Esophagus mucosa (tissue), 1 donor: ENCODE data around the gene PCDHGB2. TPM values are rescaled to one million over a fixed set of nuclear protein-coding genes. Genes with fewer than 3 reads are reported as not detected.
"Not testable (repeated sequence)": the region's sequence is repeated elsewhere in the genome, so short reads cannot be mapped to it uniquely, and the experiment has no call there.

ENCODE experiments used
- ATAC-seq: fragments of 200-7000 bp; cut with Tn5 transposase; one replicate; pipeline ENCODE4 v1.9.1; 2020
- total RNA-seq: library from RNA; stranded (reverse); gene quantifications from one replicate; pipeline ENCODE4 v1.2.4, GENCODE V29; 2023
- donor health status: DM: yes; HTN: yes; CAD: no.

Gene PCDHGB2
- 1.2 TPM for total RNA-seq

- no peak for ATAC-seq
These were observed at the start of gene PCDHGB2 for GRCh38 chr5:141359790-141360426. PCDHGB2 (plus strand) TSS chr5:141359994; CDS start chr5:141360136, 142 bp downstream.

DNA sequence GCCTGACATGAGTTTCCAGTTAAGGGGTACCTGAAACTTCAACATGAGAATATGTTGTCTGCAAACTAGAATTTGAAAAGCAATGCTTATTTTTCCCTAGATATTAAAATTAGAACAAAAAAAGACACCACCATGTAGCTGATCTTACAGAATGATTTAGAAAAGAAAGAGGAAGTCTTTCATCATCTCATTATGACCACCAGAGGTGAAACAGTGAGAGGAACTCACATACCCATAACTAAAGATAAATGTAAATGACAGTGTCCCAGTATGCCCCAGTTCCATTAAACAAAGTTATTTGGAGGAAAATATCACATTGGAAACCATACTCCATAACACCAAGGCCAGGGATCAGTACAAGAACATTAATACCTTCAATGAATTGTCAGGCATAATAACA is 46.1 kb upstream of the PCDHGB2 start:
- ATAC-seq, result no peak

- not testable (repeated sequence) for ATAC-seq
These were observed 42.8 kb upstream of the PCDHGB2 start for GRCh38 chr5:141316963-141317362.

GRCh38 chr5:141319202-141319601 is 40.6 kb upstream of the PCDHGB2 start:
- no peak for ATAC-seq

DNA sequence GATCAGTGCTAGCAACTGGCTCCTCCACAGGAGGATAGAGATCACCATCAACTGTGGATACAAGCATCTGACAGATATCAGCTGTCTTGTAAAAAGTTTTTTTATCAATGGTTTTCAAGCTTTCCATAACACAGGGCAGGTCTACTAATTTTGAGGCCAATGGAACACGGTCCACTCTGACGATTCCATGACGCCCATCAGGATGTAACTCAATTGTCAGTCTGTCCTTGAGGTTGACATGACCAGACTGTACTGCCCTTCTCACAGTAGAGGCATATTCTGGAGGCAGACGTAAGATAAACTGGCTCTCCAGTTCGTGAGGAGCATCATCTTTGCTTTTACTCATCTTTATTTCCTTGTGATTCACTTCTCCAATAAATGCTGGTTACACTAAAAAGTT is 40.1 kb upstream of the PCDHGB2 start:
- ATAC-seq, result no peak

- ATAC-seq, result peak; percentile 99
These were observed 39.3 kb upstream of the PCDHGB2 start, which contains the start of gene TAF7 for GRCh38 chr5:141320225-141321169. TAF7 (minus strand) TSS chr5:141320784; CDS start chr5:141320044, 740 bp downstream.

GRCh38 chr5:141322261-141322660 is 37.5 kb upstream of the PCDHGB2 start:
- no peak for ATAC-seq

DNA sequence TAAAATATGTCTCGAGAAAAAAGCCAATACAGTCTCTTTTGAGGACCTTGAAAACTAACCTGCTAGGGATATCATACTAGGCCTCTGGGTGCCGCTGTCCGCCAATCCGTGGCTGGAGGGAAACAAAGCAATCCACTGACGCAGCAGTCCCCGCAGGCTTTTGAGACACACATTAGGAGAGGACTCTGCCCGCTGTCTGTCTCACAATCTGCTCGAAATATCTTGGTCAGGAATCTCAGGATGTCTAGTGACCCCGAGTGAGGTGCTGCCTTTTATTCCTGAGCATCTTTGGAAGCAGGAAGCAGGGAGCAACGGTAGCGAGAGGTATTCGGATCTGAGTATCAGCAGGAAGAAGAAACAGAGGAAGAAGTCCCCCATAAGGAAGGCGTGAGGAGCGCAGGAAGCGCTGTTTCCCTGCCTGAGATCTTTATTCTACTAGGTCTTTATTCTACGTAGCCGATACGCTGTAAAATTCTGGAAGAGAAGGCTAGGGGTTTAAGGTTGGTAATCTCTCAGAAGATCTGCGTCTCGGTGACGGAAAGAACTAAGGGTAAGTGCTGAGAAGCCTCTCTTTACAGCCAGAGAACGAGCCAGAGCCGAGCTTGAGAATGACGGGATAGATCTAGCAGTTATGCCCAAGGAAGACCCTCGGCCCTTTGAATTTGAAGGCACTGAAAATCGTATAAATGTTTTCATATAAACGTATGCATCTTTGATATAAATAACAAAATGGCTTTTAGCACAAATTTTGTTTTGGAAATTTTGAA is 33.5 kb upstream of the PCDHGB2 start:
- ATAC-seq, result peak; percentile 78

GRCh38 chr5:141328231-141328630 is 31.6 kb upstream of the PCDHGB2 start:
- ATAC-seq, result no peak

DNA sequence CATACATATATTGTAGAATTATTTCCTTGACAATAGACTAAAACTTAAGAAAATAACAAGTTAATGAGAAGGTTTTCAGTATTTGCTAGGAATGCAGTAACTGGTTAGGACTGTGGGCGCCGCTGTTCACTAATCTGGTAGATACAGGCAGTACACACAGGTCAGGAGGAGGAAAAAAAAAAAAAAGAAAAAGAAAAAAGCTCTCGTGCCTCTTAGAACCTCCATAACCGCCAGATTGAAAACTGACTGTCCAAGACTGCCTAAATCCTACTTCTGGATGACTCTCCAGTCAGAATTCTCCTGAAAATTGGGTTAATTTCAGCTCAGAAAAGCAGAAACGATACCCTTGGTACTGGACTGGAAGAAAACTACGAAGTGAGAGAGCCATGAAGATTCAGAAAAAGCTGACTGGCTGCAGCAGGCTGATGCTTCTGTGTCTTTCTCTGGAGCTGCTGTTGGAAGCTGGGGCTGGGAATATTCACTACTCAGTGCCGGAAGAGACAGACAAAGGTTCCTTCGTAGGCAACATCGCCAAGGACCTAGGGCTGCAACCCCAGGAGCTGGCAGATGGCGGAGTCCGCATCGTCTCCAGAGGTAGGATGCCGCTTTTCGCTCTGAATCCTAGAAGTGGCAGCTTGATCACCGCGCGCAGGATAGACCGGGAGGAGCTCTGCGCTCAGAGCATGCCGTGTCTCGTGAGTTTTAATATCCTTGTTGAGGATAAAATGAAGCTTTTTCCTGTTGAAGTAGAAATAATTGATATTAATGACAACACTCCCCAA is 29.3 kb upstream of the PCDHGB2 start, which contains the start of gene PCDHGA1:
Gene PCDHGA1 (plus strand): TSS at position 216 of the 782 bp plus-strand sequence.
- no peak for ATAC-seq

GRCh38 chr5:141332571-141332970 is 27.2 kb upstream of the PCDHGB2 start:
- not testable (repeated sequence) for ATAC-seq

DNA sequence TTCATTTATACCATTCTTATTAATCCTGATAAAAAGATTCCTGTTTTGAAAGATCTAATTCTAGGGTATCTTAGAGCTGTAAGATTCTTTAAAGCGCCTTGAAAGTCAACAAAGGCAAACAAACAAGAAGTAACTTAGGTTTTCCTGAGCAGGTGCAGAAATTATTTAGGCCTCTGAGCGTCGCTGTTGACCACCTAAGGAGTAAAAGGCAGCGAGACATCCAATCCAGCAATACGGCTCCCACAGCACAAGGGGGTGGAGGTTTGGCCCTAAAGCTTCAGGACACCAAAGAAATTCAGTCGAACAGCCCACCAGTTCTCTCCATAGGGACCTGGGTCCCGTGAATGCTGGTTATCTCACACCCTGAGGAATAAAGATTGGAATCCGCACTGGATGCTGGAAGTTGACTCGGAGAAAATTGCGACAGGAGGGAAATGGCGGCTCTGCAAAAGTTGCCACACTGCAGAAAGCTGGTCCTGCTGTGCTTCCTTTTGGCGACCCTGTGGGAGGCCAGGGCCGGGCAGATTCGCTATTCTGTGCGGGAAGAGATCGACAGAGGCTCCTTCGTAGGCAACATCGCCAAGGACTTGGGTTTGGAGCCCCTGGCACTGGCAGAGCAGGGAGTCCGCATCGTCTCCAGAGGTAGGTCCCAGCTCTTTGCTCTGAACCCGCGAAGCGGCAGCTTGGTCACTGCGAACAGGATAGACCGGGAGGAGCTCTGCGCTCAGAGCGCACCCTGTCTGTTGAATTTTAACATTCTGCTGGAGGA is 21.1 kb upstream of the PCDHGB2 start, which contains the start of gene PCDHGA2:
Gene PCDHGA2 (plus strand): TSS at position 223 of the 769 bp plus-strand sequence.
- ATAC-seq, result no peak

- not testable (repeated sequence) for ATAC-seq
These were observed 18.9 kb upstream of the PCDHGB2 start for GRCh38 chr5:141340781-141341354.

DNA sequence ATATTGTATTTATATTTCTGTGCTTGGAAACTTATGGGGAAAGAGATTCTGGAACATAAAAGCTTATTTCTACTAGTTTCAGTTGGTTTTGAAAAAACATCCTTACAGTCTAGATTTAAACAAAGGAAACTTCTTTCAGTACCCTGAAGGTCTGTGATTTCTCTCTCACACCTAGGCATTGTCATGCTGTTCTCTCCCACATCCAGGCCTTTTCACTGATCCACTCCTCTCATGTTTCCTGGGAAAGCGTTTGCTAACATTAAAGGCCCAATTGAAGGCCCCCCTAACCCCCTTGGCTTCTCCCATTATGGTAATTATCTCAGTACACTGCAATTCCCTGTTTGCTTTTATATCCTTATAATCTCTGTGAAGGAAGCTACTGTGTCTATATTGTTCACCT is 17.0 kb upstream of the PCDHGB2 start:
- ATAC-seq, result no peak

GRCh38 chr5:141343242-141343952 is 16.4 kb upstream of the PCDHGB2 start, which contains the start of gene PCDHGA3:
PCDHGA3 (plus strand) TSS chr5:141343829; CDS start chr5:141344034, 205 bp downstream.
- ATAC-seq, result no peak

GRCh38 chr5:141343953-141344463 is 15.8 kb upstream of the PCDHGB2 start:
- ATAC-seq, result no peak

GRCh38 chr5:141345327-141345726 is 14.5 kb upstream of the PCDHGB2 start:
- ATAC-seq, result no peak

DNA sequence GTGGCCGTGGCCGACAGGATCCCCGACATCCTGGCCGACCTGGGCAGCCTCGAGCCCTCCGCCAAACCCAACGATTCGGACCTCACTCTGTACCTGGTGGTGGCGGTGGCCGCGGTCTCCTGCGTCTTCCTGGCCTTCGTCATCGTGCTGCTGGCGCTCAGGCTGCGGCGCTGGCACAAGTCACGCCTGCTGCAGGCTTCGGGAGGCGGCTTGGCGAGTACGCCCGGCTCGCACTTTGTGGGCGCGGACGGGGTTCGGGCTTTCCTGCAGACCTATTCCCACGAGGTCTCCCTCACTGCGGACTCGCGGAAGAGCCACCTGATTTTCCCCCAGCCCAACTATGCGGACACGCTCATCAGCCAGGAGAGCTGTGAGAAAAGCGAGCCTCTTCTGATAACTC is 13.8 kb upstream of the PCDHGB2 start:
- ATAC-seq, result not testable (repeated sequence)

GRCh38 chr5:141349917-141350619 is 9.7 kb upstream of the PCDHGB2 start, which contains the start of gene PCDHGB1:
PCDHGB1 (plus strand) TSS chr5:141350099; CDS start chr5:141350261, 162 bp downstream.
- ATAC-seq, result no peak
